Right lobe of liver (tissue), 6 donors: Measurements from ENCODE around the gene XKR8. TPM values are rescaled to one million over a fixed set of nuclear protein-coding genes. Genes with fewer than 3 reads are reported as not detected.

Experiments used
- ATAC-seq, 4 donors: fragments of 200-7000 bp; cut with Tn5 transposase; one replicate each; pipeline ENCODE4 v1.9.1; 2020; ENCODE audit warnings: mild to moderate bottlenecking in 4 of 4, moderate library complexity in 4 of 4
- DNase-seq, 3 donors: peaks; one replicate each; pipeline ENCODE4 v3.0.0-alpha.2; 2020
- H3K27ac ChIP-seq, 3 donors: fragments of 200-600 bp; one replicate each; pipeline ENCODE4 v1.8.0; 2022
- H3K27me3 ChIP-seq, 2 donors: fragments of 200-600 bp; one replicate each; pipeline ENCODE4 v1.8.0; 2022
- H3K36me3 ChIP-seq, 4 donors: fragments of 200-600 bp; sonication (generic) in 1 of 4; one replicate each; pipeline versions ENCODE4 v1.5.1 to v1.8.0; 2017 to 2022; ENCODE audit warnings: control low read depth in 1 of 4
- H3K4me1 ChIP-seq, 4 donors: fragments of 200-600 bp; sonication (generic) in 1 of 4; one replicate each; pipeline versions ENCODE4 v1.5.1 to v1.8.0; 2017 to 2022; ENCODE audit warnings: control low read depth in 1 of 4
- H3K4me3 ChIP-seq, 3 donors: fragments of 200-600 bp; one replicate each; pipeline ENCODE4 v1.8.0; 2022
- H3K9me3 ChIP-seq, 4 donors: fragments of 200-600 bp; sonication (generic) in 1 of 4; one replicate each; pipeline versions ENCODE4 v1.5.1 to v1.8.0; 2017 to 2022; ENCODE audit warnings: control low read depth in 1 of 4
- POLR2A ChIP-seq: fragments of 450-650 bp; IDR thresholded peaks from one replicate; pipeline ENCODE4 v1.6.1; 2017; ENCODE audit warnings: antibody characterized with exemption, mild to moderate bottlenecking
- WGBS: methylation state at CpG from one replicate; pipeline ENCODE4 v1.1.6; 2018; ENCODE audit warnings: low coverage, low lambda C conversion rate; ENCODE audit not compliant: insufficient coverage; ENCODE audit errors: missing lambda C conversion rate; 5-methylcytosine and 5-hydroxymethylcytosine counted together
- intact Hi-C, 2 donors: fragments of 100-400 bp; cut with DNase I; formaldehyde crosslinking; loops; one replicate each; pipeline versions ENCODE4 v1.11.2 to v1.14.1; 2022
- total RNA-seq, 6 experiments: library from RNA; depleted of rRNA in 2 of 6; stranded (reverse); fragments of >200 nt in 2 of 6; fragmentation: NEBNext Ultra II Directional in 3 of 6; extraction: Animal tissue kit (Norgen Biotek cat#: 25700) in 3 of 6; gene quantifications; one replicate each; pipeline versions ENCODE4 v1.1.0 to v1.2.4, GENCODE V29; 2016 to 2023
- TF ChIP-seq, protein P1 (sequence below), 4 donors: fragments of 200-600 bp in 3 of 4; fragments of 450-650 bp in 1 of 4; IDR thresholded peaks; one replicate each; pipeline versions ENCODE4 v1.5.1 to v1.8.0; 2016 to 2022; ENCODE audit warnings: antibody characterized with exemption in 4 of 4, mild to moderate bottlenecking in 2 of 4
- donor health status: DM: no; HTN: yes; CAD: no.
- donor health status: DM: no; HTN: no; CAD: no.
- donor health status: DM: no; HTN: no; CAD: no.
- donor health status: DM: no; HTN: yes; CAD: no.
- donor health status: DM: no; HTN: yes; CAD: no.

XKR8 gene
- total RNA-seq, 6 experiments from 2014 or later: 5.5 to 8.7 (median 7.1) TPM

DNA sequence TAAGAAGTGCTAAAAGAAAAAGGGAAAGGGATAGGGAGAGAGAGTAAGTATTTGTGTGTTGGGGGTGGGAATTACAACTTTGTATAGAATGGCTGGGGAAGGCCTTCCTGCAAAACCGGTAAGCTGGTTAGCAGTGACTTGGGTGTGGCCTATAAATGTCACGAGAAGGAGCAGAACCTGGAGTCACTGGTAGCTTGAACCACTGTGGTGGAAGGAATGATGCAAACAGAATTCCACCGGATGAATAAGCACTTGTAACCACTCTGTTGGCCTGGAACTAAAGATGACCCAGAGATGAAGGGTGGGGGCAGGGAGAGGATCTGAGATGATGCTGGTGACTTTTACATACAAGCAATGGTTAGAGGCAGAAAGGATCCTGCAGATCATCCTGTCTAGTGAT lies 8.9 kb downstream of the XKR8 start:
- 76% methylated on average over 3 of the region's 3 CpGs for WGBS
- no peaks in the 10 kb centered on the region for H3K27me3 ChIP-seq
- ATAC-seq: no peak
- peaks cover 0 to 10% (median 0%) of the 10 kb centered on the region in 4 donors for H3K36me3 ChIP-seq
- TF ChIP-seq POLR2A: no peak
- TF ChIP-seq, protein P1, sequence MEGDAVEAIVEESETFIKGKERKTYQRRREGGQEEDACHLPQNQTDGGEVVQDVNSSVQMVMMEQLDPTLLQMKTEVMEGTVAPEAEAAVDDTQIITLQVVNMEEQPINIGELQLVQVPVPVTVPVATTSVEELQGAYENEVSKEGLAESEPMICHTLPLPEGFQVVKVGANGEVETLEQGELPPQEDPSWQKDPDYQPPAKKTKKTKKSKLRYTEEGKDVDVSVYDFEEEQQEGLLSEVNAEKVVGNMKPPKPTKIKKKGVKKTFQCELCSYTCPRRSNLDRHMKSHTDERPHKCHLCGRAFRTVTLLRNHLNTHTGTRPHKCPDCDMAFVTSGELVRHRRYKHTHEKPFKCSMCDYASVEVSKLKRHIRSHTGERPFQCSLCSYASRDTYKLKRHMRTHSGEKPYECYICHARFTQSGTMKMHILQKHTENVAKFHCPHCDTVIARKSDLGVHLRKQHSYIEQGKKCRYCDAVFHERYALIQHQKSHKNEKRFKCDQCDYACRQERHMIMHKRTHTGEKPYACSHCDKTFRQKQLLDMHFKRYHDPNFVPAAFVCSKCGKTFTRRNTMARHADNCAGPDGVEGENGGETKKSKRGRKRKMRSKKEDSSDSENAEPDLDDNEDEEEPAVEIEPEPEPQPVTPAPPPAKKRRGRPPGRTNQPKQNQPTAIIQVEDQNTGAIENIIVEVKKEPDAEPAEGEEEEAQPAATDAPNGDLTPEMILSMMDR (IDR thresholded peaks at IDR 0.05): no peak
- H3K4me3 ChIP-seq: no peak overlapping the region
- DNase-seq: peak in 1 of 3 donors; percentile 18
- intact Hi-C loops: no loop called here
- no peak overlapping the region for H3K27ac ChIP-seq
- no peaks in the 10 kb centered on the region for H3K9me3 ChIP-seq
- no peaks in the 10 kb centered on the region for H3K4me1 ChIP-seq

DNA sequence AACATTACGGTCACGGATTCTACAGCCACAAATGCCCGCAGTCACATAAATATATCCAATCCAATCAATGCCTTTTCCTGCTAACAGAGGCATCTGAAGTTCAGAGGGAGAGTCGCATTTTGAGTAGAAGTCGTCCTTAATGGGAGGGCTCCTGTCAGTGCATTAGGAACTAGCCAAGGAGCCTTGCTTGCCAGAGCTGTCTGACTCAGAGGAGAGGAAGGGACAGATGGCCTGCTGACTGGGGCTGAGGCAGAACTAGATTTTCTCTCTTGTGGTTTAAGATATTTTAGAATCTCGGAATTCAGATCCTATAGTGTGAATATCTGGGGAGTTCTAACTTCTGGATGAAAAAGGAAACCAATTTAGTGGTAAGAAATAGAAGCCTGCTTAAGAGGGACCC lies 10.6 kb downstream of the XKR8 start:
- intact Hi-C loops: loop anchor here in 1 of 2 donors (10.0 kb wide), 1 partner anchor 116 kb away; no protein-coding TSS in a partner anchor
- H3K9me3 ChIP-seq: no peaks in the 10 kb centered on the region
- no peaks in the 10 kb centered on the region for H3K4me1 ChIP-seq
- H3K4me3 ChIP-seq: no peak overlapping the region
- 86% methylated on average over 6 of the region's 6 CpGs for WGBS
- no peaks in the 10 kb centered on the region for H3K27me3 ChIP-seq
- ATAC-seq (no peak), DNase-seq (peak in 1 of 3 donors; percentile 27)
- H3K36me3 ChIP-seq: peaks cover 0 to 10% (median 0%) of the 10 kb centered on the region in 4 donors
- H3K27ac ChIP-seq: no peak overlapping the region
- TF ChIP-seq, protein P1 (IDR thresholded peaks at IDR 0.05): no peak

DNA sequence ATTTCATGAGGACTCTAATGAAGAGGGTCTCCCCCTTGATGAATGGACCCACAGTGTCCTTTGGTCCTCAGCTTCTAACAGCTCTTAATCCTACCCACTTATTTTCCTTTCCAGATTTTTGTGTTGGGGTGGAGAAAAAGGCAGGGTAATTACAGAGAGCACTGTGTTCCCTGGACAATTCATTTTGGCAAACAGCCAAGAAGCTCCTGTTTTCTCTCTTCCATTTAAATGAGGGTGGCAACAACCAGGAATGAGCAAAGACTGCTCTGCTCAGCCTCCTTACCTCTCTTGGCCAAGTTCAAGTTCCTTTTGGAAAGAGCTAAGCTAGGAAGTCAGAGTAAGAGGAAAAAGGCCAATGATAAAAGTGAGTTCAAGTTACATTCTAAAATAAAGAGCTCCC lies 11.9 kb downstream of the XKR8 start:
- DNase-seq (peak in 1 of 3 donors; percentile 25), ATAC-seq (peak in 2 of 4 donors; percentile 15 to 44)
- H3K4me1 ChIP-seq: no peaks in the 10 kb centered on the region
- H3K27ac ChIP-seq: no peak overlapping the region
- no peaks in the 10 kb centered on the region for H3K27me3 ChIP-seq
- intact Hi-C loops: loop anchor here in 1 of 2 donors (10.0 kb wide), 1 partner anchor 117 kb away; no protein-coding TSS in a partner anchor
- H3K36me3 ChIP-seq: peaks cover 0 to 7% (median 2%) of the 10 kb centered on the region in 4 donors
- H3K4me3 ChIP-seq: no peak overlapping the region
- no peak for TF ChIP-seq POLR2A
- TF ChIP-seq, protein P1 (IDR thresholded peaks at IDR 0.05): no peak
- no peaks in the 10 kb centered on the region for H3K9me3 ChIP-seq

DNA sequence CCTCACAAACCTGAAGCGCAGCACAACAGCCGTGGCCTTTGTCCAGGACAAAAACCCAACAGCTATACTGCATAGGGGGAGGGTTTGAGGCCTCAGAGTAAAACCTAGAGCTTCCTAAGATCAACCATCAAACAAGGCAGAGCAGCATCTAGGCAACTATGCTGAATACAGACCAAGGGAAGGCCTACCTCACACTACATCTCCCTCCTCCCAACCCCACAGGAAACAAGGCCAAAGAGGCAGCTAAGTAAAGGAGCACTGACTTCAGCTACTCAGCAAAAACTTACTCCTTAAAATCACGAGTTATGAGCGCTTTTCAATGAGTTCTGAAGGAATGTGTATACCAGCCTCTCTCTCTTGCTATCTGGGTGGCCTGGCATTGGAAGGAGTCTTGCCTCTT lies 12.4 kb downstream of the XKR8 start:
- intact Hi-C loops: loop anchor here in 1 of 2 donors (10.0 kb wide), 1 partner anchor 117 kb away; no protein-coding TSS in a partner anchor
- Histone ChIP-seq H3K36me3 (peaks cover 0 to 7% (median 3%) of the 10 kb centered on the region in 4 donors), H3K9me3 (no peaks in the 10 kb centered on the region), H3K4me3 (no peak overlapping the region), H3K27ac (no peak overlapping the region), H3K4me1 (no peaks in the 10 kb centered on the region), H3K27me3 (no peaks in the 10 kb centered on the region)
- ATAC-seq (peak in 2 of 4 donors; percentile 27 to 39), DNase-seq (peak in 1 of 3 donors; percentile 39)
- TF ChIP-seq, protein P1 (IDR thresholded peaks at IDR 0.05): no peak
- TF ChIP-seq POLR2A: no peak
- WGBS: 54% methylated on average over 2 of the region's 4 CpGs
